SK-N-DZ (cell line): ENCODE measurements around the gene DCTN3.

Experiments used
- DNase-seq: peaks from one replicate; pipeline ENCODE4 v3.0.0-alpha.2; 2015; ENCODE audit warnings: low spot score

DCTN3 gene

DNA sequence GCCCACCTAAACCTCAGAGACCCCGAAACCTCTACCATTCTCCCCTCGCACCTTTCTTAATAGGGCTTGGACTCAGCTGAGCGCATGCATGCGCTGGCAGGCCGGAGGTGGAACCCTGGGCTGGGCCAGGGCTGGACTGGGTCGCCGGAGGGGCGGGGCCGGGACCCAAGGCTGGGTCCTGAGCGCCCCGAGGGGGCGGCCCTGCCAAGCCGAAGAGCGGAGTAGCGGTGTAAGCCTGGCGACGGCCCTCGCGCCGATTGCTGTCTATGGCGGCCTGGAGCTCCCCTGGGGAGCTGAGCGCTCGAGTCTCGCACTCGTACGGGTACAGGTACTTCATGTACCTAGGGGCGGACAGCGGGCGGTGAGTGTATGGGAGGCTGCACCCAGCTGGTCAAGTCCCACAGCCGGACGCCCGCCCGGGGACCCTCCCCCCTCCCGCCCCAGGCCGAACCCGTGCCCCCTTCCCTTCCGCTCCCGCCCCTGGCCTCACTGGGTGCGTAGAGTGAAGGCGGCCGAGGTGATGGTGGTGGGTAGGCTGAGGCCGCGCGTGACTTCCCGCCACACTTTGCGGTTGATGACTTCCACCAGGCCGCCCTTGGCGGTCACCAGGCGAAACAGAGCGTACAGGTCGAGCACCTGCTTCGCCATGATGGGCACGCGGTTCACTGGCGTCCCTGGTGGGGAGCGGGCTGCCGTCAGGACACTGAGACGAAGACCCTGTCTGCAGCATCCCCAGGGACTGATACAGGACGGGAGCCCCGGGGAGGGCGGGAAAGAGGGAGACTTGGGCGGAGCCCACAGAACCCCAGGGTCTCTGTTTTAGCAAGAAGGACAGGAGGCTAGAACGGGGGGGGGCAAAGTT, 3.3 kb upstream of the DCTN3 start:
- DNase-seq, result no peak

DNA sequence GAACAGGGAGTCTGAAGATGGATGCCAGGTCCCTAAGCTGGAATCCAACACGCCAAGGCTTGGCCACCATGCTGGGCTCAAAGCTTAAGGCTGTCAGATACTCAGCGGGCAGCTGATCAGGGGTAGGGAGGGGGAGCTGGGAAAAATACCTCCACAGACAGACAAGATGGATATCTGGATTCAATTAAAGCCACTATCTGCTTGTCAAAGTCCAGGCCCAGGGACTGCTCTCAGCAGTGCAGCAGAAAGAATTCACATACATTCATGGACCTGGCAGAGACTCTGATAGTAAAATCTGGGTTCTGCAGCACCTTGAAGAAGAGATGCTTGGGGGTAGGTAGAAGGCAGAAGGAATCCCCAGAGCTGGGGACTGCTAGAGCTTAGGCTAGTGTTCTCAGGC, 5.2 kb downstream of the DCTN3 start:
- peak; percentile 81 for DNase-seq

- DNase-seq, result peak; percentile 78
Observed at GRCh38 chr9:34612788-34613390, 7.4 kb downstream of the DCTN3 start.

DNA sequence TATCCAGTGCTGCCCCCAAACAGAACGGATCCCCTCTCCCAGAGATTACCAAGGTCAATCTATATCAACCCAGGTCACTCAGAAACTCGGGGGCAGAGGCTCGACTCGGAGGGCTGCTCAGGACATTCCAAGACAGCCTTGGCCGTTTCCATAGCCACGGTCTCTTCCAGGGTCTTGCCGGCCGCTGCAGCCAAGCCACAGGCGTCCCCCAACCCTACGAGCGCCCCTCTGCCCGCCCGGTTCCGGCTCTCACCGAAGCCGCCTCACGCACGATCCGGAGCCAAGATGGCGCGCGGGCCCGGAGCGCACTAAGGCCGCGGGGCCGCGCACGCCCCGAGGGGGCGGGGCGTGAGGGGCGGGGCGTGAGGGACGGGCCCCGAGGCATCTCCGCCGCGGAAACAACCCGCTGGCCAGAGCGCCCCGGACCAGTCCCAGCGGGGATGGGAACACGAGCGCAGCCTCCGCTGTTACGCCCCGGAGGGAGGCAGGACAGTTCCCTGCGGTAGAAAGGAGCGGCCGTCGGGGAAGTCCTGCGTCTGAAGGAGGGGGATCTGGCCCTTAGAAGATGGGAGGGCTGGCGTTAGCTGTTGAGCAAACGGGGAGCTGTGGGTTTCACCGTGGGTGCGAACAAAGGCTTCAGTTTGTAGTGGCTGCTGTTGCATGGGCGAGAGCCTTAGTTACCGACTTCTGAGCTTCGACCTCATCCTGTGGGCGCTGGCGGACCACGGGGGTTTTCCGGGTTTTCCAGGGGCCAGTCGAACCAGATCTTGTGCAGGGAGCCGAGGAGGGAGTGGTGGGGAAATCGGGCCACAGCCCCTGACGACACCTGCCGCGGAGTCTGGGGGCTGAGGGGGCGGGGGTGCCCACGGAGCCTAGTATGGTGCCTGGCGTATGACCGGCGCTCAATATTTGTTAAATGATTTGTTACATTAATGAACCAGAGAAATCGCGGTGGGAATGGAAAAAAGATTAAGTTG, 8.2 kb downstream of the DCTN3 start, which contains the start of gene RPP25L:
TSS of gene RPP25L (minus strand) at position 287 of the 977 bp plus-strand sequence. CDS start 801 bp downstream, outside the sequence.
- DNase-seq, result peak; percentile 83

GRCh38 chr9:34611251-34611810, 9.0 kb downstream of the DCTN3 start:
- DNase-seq, result no peak

DNA sequence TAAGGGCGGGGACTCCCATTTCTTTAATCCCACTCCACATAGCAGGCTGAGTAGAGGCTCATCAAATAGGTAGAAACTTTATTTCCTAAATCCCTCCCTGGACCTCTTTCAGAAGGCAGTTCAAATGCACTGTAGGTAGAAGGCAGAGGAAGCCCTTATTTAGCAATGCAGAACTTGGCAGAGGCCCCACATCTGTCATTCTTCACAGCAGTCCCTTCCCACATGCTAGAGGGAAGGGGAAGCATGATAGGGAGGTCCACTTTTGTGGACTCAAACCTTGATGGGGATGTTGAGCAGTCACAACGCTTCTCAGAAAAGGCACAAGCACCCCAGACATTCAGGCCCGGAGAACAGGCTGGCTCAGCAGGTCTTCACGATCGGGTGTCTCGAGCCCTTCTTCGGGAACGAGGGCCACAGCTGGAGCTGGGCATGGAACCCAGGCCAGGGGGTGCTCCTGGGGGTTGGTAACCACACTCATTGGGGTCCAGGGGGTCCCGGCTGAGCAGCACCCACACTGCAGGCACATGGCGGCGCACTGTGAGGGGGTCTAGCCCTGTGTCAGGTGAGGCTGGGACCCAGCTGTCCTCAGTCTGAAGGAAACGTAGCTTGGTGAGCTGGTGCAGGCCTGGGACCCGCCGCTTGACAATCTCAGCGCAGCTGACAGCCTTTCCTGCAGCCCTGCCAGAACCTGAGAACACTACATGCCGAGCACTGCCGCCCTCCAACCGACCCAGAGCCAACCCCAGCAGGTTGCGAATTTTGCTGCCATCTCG, 9.7 kb downstream of the DCTN3 start:
- DNase-seq, result no peak

GRCh38 chr9:34607331-34607730, 13.0 kb downstream of the DCTN3 start:
- DNase-seq, result no peak

DNA sequence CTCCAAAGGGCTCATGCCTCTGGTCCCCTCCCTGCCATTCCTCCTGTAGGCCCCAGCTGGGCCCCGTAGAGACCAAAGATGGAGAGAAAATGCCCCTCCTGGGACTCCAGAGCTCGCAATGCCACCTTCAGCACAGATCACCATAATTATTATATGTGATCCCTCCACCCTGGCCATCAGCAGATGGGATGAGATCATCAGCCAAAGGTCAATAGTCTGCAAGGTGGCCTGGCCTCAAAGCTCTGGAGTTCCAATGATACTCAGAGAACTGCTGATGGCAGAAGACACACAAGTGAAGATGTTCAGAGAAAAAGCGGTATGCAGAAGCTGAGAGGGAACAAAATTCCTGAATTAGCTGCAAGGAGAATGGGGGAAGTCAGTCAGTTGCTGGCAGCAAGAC, 13.4 kb downstream of the DCTN3 start:
- DNase-seq, result no peak

GRCh38 chr9:34606190-34606589, 14.1 kb downstream of the DCTN3 start:
- no peak for DNase-seq

DNA sequence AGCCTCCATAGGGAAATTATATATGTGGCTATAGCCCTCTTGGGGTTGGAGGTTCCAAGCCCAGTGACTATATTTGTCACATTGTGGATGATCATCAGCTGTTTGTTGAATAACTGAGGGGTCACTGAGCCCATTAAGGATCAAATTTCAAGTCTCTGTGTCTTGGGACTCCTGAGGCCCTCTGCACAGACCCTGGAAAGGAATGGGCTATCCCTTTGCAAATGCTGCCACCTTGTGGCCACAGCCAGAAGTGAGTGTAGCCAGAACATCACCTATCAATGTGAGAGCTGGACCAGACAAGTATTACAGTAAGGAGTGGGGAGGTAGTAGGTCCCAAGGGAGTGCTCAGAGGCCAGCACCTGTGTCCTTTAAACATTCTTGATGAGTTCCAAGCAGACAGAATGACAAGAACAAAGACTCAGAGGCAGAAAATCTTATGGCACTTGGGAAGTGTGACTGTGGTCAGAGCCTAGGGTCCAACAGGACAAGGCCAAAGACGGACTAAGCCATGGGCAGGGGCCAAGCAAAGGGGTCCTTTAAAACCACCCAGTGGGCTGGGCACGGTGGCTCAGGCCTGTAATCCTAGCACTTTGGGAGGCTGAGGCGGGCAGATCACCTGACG, 16.6 kb downstream of the DCTN3 start:
- DNase-seq, result peak; percentile 88

GRCh38 chr9:34601937-34602573, 18.2 kb downstream of the DCTN3 start:
- DNase-seq, result no peak

- DNase-seq, result no peak
Observed at GRCh38 chr9:34600908-34601307, 19.4 kb downstream of the DCTN3 start.

DNA sequence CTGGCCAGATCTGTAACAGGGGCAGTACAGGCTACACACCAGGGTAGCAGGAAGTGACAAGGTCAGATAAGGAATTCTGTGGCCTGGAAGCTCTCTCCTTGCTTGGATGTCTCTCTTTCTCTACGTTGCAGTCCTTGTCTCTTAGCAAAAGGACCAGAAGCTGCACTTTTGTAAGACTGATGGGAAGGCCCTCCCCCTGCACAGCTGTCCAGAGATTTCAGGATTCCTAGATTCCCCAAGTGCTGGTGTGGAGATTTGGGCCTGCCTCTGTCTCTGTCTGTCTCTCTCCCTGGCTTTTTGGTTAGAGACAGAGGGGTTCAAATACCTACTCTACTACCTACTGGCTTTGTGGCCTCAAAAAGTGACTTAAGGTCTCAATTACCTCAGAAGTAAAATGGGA, 20.7 kb downstream of the DCTN3 start:
- DNase-seq, result no peak

- DNase-seq, result no peak
Observed at GRCh38 chr9:34594177-34594576, 26.1 kb downstream of the DCTN3 start.

DNA sequence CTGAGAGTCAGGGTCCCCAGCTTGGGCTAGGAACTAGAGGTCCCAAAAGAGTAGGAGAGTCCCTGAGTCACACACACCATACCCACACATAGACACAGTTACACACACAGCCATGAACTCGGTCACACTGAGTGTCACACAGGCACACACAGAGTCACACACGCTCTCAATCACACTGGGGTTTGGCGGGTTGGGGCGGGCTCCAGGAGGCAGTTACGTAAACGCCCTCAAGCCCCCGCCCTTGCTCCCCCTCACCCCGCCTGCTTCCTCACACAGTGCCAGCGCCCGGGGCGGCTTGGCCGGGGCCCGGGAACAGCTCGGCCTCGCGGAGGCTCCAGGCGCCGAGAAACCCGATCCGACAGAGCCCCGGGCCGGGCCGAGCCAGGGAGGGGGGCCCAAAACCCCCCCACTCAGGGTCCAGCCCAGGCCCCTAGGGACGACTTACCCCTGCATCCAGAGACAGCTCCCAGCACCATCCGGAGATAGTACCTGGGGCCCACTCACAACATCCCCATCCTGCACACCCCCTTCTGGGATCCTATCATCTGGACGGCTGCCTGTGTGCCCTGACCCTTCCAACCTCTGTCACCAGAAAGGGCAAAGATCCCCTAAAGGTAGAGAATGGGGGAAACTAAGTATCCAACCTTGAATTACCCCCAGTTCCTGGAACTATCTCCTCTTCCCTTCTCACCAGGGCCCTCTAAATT, 27.2 kb downstream of the DCTN3 start:
- DNase-seq, result no peak

DNA sequence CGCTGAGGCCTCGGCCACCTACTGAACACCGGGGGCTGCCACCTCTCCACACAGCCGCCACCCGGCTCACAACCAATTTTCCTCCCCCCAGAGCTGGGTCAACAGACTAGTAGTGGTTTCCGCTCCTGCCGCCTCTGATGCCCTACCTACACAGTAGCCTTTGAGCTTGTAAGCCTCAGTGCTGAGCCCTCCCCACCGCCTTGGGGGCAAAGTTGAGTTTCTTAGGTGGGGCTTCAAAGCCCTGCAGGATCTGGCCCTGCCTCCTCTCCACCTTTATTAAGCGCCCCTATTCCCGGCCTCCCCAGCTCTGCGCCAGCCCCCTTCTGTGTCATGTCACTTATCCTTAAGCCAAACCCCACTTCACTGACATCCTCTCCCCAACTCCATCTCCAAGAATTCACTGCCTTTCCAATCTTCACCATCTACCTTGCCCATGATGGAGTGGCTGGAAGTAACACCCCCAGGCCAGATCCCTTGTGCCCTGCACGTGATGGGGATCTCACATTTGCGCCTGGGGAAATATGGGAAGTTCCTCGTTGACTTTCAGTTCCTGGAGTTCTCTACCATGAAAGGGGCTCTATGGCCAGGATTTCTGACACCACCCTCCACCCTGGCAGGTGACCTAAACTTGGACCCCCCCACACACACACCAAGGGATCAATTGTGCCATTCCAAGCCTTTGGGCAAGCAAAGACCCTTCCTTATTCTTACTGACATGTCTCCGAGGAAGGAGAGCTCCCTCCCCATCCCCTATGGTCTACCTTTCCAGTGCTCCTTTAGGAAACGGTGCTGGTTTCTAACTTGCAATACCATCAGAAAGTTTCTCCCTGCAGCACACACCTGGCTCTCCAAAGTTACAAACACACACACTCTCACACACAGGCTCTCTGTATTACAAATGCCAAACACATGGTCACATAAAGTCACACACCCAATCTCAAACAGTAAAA, 28.1 kb downstream of the DCTN3 start:
- no peak for DNase-seq

DNA sequence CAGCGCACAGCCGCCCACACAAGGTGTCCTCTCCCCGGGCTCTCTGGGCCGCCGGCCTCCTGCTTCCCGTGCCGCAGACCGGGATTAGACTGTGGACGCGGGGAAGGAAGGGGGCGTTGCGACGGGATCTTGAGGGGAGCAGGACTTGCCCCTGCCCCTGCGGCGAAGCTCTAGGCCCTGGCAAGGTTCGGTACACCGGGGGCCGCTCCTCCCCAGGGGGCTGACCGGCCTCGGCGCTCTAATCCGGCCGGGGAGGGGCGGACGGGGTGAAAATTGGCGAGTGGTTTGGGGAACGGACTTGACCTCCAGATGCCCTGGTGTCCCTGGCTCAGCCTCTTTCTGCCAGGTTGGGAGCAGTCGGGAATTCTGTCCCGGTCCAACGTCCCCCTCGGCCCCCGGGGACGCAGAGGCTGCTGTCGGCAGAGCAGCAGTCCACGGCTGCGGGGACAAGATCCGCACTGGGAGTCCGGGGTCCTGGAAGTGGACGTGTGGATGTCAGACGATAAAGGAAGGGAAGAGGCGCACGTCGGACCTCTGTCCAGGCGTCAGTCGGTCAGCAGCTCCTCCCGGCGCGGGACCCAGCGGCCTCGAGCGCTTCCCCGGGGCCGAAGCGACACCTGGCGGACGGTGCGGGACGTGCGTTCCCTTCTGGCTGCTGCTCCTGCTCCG, 28.9 kb downstream of the DCTN3 start:
- peak; percentile 75 for DNase-seq
